GM18861 (cell line): ENCODE measurements around the gene ACSS1.
A peak's percentile ranks its signal among the peaks of the same experiment; 100 is the strongest.

Experiments used
- ATAC-seq: cut with Tn5 transposase; IDR thresholded peaks from one replicate; pipeline ENCODE4 v1.9.1; 2021; ENCODE audit not compliant: unreplicated experiment

ACSS1 gene

GRCh38 chr20:25058051-25058846, at the start of gene ACSS1:
TSS of gene ACSS1 (minus strand) at chr20:25058139. CDS start at chr20:25058102, 37 bp downstream.
- peak; percentile 52 for ATAC-seq

GRCh38 chr20:25103526-25103925, 45.6 kb upstream of the ACSS1 start:
- ATAC-seq: no peak

- ATAC-seq: no peak
Observed at GRCh38 chr20:25100914-25101313, 43.0 kb upstream of the ACSS1 start.

- no peak for ATAC-seq
Observed at GRCh38 chr20:25099601-25100140, 41.7 kb upstream of the ACSS1 start.

GRCh38 chr20:25097498-25097897, 39.6 kb upstream of the ACSS1 start:
- no peak for ATAC-seq

GRCh38 chr20:25090492-25091429, 32.8 kb upstream of the ACSS1 start:
- ATAC-seq: peak; percentile 84

GRCh38 chr20:25089662-25090061, 31.7 kb upstream of the ACSS1 start:
- ATAC-seq: no peak

- no peak for ATAC-seq
Observed at GRCh38 chr20:25089096-25089495, 31.2 kb upstream of the ACSS1 start.

- ATAC-seq: no peak
Observed at GRCh38 chr20:25088267-25088666, 30.3 kb upstream of the ACSS1 start.

GRCh38 chr20:25087186-25087929, 29.4 kb upstream of the ACSS1 start:
- ATAC-seq: no peak

- ATAC-seq: no peak
Observed at GRCh38 chr20:25085756-25086495, 28.0 kb upstream of the ACSS1 start.

GRCh38 chr20:25084626-25085187, 26.8 kb upstream of the ACSS1 start:
- no peak for ATAC-seq

GRCh38 chr20:25083773-25084625, 26.1 kb upstream of the ACSS1 start:
- no peak for ATAC-seq

GRCh38 chr20:25083141-25083772, 25.3 kb upstream of the ACSS1 start:
- no peak for ATAC-seq

GRCh38 chr20:25082498-25082873, 24.5 kb upstream of the ACSS1 start:
- ATAC-seq: no peak

- no peak for ATAC-seq
Observed at GRCh38 chr20:25081730-25082497, 24.0 kb upstream of the ACSS1 start, which contains the start of gene VSX1. TSS of gene VSX1 (minus strand) at chr20:25082141. CDS start at chr20:25082096, 45 bp downstream.

GRCh38 chr20:25081065-25081729, 23.3 kb upstream of the ACSS1 start:
- ATAC-seq: no peak
